A549 (cell line): Measurements from ENCODE around the gene GIGYF1. TPM values are rescaled to one million over a fixed set of nuclear protein-coding genes. Genes with fewer than 3 reads are reported as not detected.

ENCODE experiments used
- ATAC-seq, 2 experiments: fragments of 200-7000 bp in 1 of 2; fragments of >200 bp in 1 of 2; cut with Nextera tagmentation in 1 of 2; cut with Tn5 transposase in 1 of 2; 3 replicates each; pipeline versions ENCODE4 v1.8.0 to v1.9.1; 2018 to 2020; ENCODE audit warnings: mild to moderate bottlenecking in 1 of 2, moderate library complexity in 1 of 2
- CTCF ChIA-PET: fragments of 300-600 bp; sonication (Branson Sonifier 250); formaldehyde crosslinking; extraction: SDS; loops from one replicate; lab custom pipeline; 2021; ENCODE audit warnings: antibody characterized with exemption, inconsistent platforms; lab: Yijun Ruan, JAX
- POLR2A ChIA-PET: fragments of 350-600 bp; formaldehyde crosslinking; extraction: SDS; loops from one replicate; lab custom pipeline; 2021; ENCODE audit warnings: antibody characterized with exemption, inconsistent platforms; lab: Yijun Ruan, JAX
- DNase-seq, 2 experiments: peaks; one replicate each; pipeline versions ENCODE4 v3.0.0 to v3.0.0-alpha.2; 2011 to 2016; ENCODE audit warnings: low read depth in 1 of 2, low spot score in 1 of 2
- FAIRE-seq: peaks from 2 replicates; lab custom pipeline; 2011; peaks lifted over from hg19 to GRCh38; lab: Jason Lieb, UNC
- H3K27ac ChIP-seq, 2 experiments: fragments of >200 bp; sonication (Bioruptor Twin); formaldehyde crosslinking; 3 replicates each; pipeline ENCODE4 v1.5.1; 2016 to 2017
- H3K4me1 ChIP-seq: fragments of >200 bp; sonication (Bioruptor Twin); formaldehyde crosslinking; 3 replicates; pipeline ENCODE4 v1.6.1; 2016
- H3K4me2 ChIP-seq: fragments of >200 bp; sonication (Bioruptor Twin); formaldehyde crosslinking; 3 replicates; pipeline ENCODE4 v1.6.1; 2016
- H3K4me3 ChIP-seq: fragments of >200 bp; sonication (Bioruptor Twin); formaldehyde crosslinking; 3 replicates; pipeline ENCODE4 v1.5.1; 2016
- H3K9me3 ChIP-seq: fragments of >200 bp; sonication (Bioruptor Twin); formaldehyde crosslinking; 3 replicates; pipeline ENCODE4 v1.6.1; 2016
- CBX8 ChIP-seq: fragments of 200-600 bp; sonication (generic); IDR thresholded peaks from 2 replicates; pipeline ENCODE4 v1.6.1; 2016
- CEBPB ChIP-seq, 2 experiments: fragments of >200 bp in 1 of 2; sonication (Bioruptor Twin) in 1 of 2; formaldehyde crosslinking in 1 of 2; IDR thresholded peaks; 2 replicates each; pipeline ENCODE4 v1.6.1; 2012 to 2016
- FOXS1 ChIP-seq: fragments of 250-450 bp; sonication (Bioruptor Pico); IDR thresholded peaks from 2 replicates; pipeline ENCODE4 v1.5.0; 2020; ENCODE audit warnings: mild to moderate bottlenecking, moderate library complexity
- HDAC2 ChIP-seq: fragments of 200-600 bp; sonication (generic); IDR thresholded peaks from 2 replicates; pipeline ENCODE4 v1.6.1; 2016
- HOXA7 ChIP-seq: fragments of 250-450 bp; sonication (Bioruptor Pico); IDR thresholded peaks from 2 replicates; pipeline ENCODE4 v1.5.0; 2020; ENCODE audit warnings: mild to moderate bottlenecking, moderate library complexity
- MAFK ChIP-seq: fragments of 450-650 bp; IDR thresholded peaks from 2 replicates; pipeline ENCODE4 v1.6.1; 2014; ENCODE audit not compliant: partially characterized antibody
- MAZ ChIP-seq: fragments of 150-350 bp; IDR thresholded peaks from 2 replicates; pipeline ENCODE4 v1.6.1; 2014; ENCODE audit warnings: antibody characterized with exemption, low read depth, low read length, borderline replicate concordance
- MYC ChIP-seq: IDR thresholded peaks from 2 replicates; pipeline ENCODE4 v1.6.1; 2012; ENCODE audit warnings: mild to moderate bottlenecking, inconsistent platforms, low read length, improper control_type of control experiment, borderline replicate concordance
- NFE2L2 ChIP-seq: fragments of 150-350 bp; conservative IDR thresholded peaks from 2 replicates; pipeline ENCODE4 v1.6.1; 2014; ENCODE audit warnings: low read length
- NR3C1 ChIP-seq: fragments of >200 bp; sonication (Bioruptor Twin); formaldehyde crosslinking; IDR thresholded peaks from 3 replicates; pipeline ENCODE4 v1.6.1; 2017
- POLR2AphosphoS2 ChIP-seq: conservative IDR thresholded peaks from 2 replicates; pipeline ENCODE4 v1.6.1; 2012; ENCODE audit warnings: low read length, improper control_type of control experiment, inconsistent platforms
- RNF2 ChIP-seq: fragments of 200-600 bp; sonication (generic); IDR thresholded peaks from 2 replicates; pipeline ENCODE4 v1.6.1; 2016; ENCODE audit warnings: low read depth, mild to moderate bottlenecking, antibody characterized with exemption, moderate library complexity, borderline replicate concordance
- SMC3 ChIP-seq: fragments of >200 bp; sonication (Bioruptor Twin); formaldehyde crosslinking; IDR thresholded peaks from 3 replicates; pipeline ENCODE4 v1.6.1; 2018; ENCODE audit warnings: inconsistent platforms
- ZFP36 ChIP-seq: fragments of 450-650 bp; IDR thresholded peaks from 2 replicates; pipeline ENCODE4 v1.6.1; 2014; ENCODE audit warnings: borderline replicate concordance; ENCODE audit not compliant: partially characterized antibody
- ZNF302 ChIP-seq: fragments of 250-450 bp; sonication (Bioruptor Pico); IDR thresholded peaks from 2 replicates; pipeline ENCODE4 v1.9.0; 2021; ENCODE audit warnings: inconsistent platforms, mild to moderate bottlenecking, moderate library complexity
- ZSCAN20 ChIP-seq: fragments of 250-450 bp; sonication (Bioruptor Pico); IDR thresholded peaks from 2 replicates; pipeline ENCODE4 v1.8.0; 2022; ENCODE audit warnings: mild to moderate bottlenecking, moderate library complexity
- WGBS: methylation state at CpG from one replicate; pipeline ENCODE4 v1.1.6; 2017; ENCODE audit errors: missing lambda C conversion rate; 5-methylcytosine and 5-hydroxymethylcytosine counted together
- polyA plus RNA-seq, 4 experiments: library from polyadenylated mRNA; depleted of rRNA in 3 of 4; stranded (reverse); fragments of >200 nt; fragmentation: RNase III in 1 of 4; extraction: RNeasy Plus Mini Kit Qiagen cat#74134 plus additional on column Dnase treatment in 1 of 4; gene quantifications; 2 replicates in 3 of 4; 3 replicates in 1 of 4; pipeline ENCODE4 v1.2.3, GENCODE V29; 2011 to 2017
- TF ChIP-seq, protein P1 (sequence below): fragments of 250-450 bp; sonication (Bioruptor Pico); IDR thresholded peaks from 2 replicates; pipeline ENCODE4 v1.5.0; 2020; ENCODE audit warnings: low read depth, mild to moderate bottlenecking, moderate library complexity
- TF ChIP-seq, protein P2 (sequence below): fragments of 250-450 bp; sonication (Bioruptor Pico); IDR thresholded peaks from 2 replicates; pipeline ENCODE4 v1.5.0; 2021; ENCODE audit warnings: mild to moderate bottlenecking, moderate library complexity, borderline replicate concordance
- TF ChIP-seq, protein P3 (sequence below): fragments of 200-600 bp; sonication (generic); IDR thresholded peaks from 2 replicates; pipeline ENCODE4 v1.6.1; 2016; ENCODE audit warnings: antibody characterized with exemption, mild to moderate bottlenecking, moderate library complexity
- TF ChIP-seq, protein P4 (sequence below): fragments of 450-650 bp; IDR thresholded peaks from 2 replicates; pipeline ENCODE4 v1.6.1; 2014; ENCODE audit warnings: antibody characterized with exemption

Gene GIGYF1
- polyA plus RNA-seq, 2 of the 4 experiments (the other 2 are of a cell fraction): 5.1 to 18.9 TPM

DNA sequence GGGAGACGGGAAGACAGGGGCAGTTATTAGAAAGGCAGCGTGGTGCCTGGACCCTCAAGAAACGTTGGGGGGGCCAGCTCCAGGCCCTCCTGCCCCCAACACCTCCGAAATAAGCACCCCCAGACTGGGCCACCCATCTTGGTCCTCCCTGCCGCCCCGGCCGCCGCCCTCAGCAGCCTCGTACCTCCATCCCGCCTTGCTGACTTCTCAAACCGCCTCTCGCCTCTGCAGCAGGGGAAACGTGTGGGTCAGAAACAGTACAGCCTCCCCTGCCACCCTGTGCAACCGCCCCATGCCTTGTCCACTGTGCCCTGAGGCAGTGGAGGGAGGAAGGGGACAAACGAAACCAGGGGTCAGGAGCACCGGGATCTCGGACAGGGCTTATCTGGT is 7.2 kb downstream of the GIGYF1 start:
- POLR2A ChIA-PET: no interaction called here
- Histone ChIP-seq H3K4me3 (no peak overlapping the region), H3K9me3 (no peaks in the 10 kb centered on the region), H3K4me2 (no peak overlapping the region), H3K27ac (no peak overlapping the region), H3K4me1 (peaks cover 13% of the 10 kb centered on the region)
- ATAC-seq (no peak), FAIRE-seq (no peak), DNase-seq (no peak)
- WGBS: 87% methylated on average over 17 of the region's 17 CpGs
- no peak for TF ChIP-seq NR3C1
- no peak for TF ChIP-seq HOXA7 (CRISPR knock-in tag)
- no peak for TF ChIP-seq MYC
- TF ChIP-seq FOXS1: no peak
- no peak for TF ChIP-seq ZSCAN20 (CRISPR knock-in tag)
- CTCF ChIA-PET: interaction anchor here (1.1 to 7.0 kb wide), 2 partner anchors 10 to 14 kb away, joined by 4 to 72 read pairs; no protein-coding TSS in a partner anchor

DNA sequence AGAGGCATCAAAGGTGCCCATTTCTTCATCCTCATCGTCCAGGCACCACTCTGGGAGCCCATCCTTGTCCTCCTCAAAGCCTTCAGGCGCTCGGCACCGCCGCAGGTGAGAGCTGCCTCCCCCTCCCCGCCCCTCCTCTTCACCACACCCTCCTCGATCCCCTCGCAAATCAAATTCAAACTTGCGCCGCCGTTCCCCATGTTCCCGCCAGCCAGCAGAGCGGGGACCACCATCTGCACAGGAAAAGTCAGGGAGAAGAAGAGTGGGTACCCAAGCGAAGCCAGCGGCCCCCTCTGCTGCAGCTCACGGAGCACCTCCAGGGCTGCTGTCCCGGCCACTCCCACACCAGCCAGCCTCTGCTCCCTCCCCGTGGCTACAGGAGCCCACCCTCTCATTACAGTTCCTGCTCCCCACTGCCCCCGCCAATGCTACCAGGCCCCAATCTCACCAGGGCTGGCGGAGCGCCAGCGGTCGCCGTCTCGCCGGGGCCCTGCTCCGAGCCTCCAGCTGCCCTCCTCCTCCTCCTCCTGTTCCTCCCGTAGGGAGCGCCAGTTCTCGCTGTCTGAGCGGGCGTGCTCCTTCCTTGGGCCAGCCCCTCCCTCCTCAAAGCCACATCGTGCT is 7.7 kb downstream of the GIGYF1 start:
- no peak for ATAC-seq
- ChIA-PET POLR2A (no interaction called here), CTCF (interaction anchor here (1.1 to 1.5 kb wide), 2 partner anchors 13 to 218 kb away, joined by 4 to 5 read pairs; no protein-coding TSS in a partner anchor)
- H3K4me1 ChIP-seq: peaks cover 10% of the 10 kb centered on the region
- no peak for DNase-seq
- no peak overlapping the region for H3K4me3 ChIP-seq
- H3K27ac ChIP-seq: no peak overlapping the region
- no peak for FAIRE-seq
- H3K4me2 ChIP-seq: no peak overlapping the region
- TF ChIP-seq, protein P1, sequence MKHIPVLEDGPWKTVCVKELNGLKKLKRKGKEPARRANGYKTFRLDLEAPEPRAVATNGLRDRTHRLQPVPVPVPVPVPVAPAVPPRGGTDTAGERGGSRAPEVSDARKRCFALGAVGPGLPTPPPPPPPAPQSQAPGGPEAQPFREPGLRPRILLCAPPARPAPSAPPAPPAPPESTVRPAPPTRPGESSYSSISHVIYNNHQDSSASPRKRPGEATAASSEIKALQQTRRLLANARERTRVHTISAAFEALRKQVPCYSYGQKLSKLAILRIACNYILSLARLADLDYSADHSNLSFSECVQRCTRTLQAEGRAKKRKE: no peak
- TF ChIP-seq SMC3: no peak
- no peak for TF ChIP-seq NFE2L2
- TF ChIP-seq FOXS1: no peak
- no peak for TF ChIP-seq CBX8
- H3K9me3 ChIP-seq: no peaks in the 10 kb centered on the region
- 92% methylated on average over 28 of the region's 33 CpGs for WGBS

DNA sequence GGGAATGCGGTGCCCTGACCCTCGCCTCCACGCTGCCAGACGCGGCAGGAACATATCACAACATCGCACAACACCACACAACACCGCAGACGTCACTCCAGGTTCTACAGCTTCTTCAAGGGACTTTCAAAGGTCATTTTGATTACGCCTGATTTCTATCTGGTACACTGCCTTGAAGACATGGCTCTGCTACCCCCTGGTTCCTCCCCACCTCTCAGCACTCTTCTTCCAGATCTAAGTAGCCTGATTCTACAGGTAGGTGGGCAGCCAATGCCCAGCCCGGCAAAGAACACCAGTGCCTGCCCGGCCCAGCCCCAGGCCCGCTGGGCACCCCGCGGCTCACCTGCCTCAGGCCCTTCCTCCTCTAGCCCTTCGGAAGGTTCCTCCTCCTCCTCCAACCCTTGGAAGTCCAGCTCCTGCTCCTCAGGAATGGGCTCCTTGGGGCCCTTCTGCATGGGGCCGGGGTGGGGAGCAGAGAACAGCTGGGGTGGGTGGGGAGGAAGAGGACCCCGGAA is 8.4 kb downstream of the GIGYF1 start:
- no peak for FAIRE-seq
- no peak for DNase-seq
- H3K4me1 ChIP-seq: peaks cover 8% of the 10 kb centered on the region; the same call in 2 of the 3 replicates
- H3K4me3 ChIP-seq: no peak overlapping the region
- H3K27ac ChIP-seq: no peak overlapping the region
- POLR2A ChIA-PET: no interaction called here
- TF ChIP-seq MAFK: no peak
- TF ChIP-seq, protein P2, sequence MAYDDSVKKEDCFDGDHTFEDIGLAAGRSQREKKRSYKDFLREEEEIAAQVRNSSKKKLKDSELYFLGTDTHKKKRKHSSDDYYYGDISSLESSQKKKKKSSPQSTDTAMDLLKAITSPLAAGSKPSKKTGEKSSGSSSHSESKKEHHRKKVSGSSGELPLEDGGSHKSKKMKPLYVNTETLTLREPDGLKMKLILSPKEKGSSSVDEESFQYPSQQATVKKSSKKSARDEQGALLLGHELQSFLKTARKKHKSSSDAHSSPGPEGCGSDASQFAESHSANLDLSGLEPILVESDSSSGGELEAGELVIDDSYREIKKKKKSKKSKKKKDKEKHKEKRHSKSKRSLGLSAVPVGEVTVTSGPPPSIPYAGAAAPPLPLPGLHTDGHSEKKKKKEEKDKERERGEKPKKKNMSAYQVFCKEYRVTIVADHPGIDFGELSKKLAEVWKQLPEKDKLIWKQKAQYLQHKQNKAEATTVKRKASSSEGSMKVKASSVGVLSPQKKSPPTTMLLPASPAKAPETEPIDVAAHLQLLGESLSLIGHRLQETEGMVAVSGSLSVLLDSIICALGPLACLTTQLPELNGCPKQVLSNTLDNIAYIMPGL: no peak
- H3K4me2 ChIP-seq: no peak overlapping the region
- no peak for ATAC-seq
- 85% methylated on average over 10 of the region's 17 CpGs for WGBS
- no peaks in the 10 kb centered on the region for H3K9me3 ChIP-seq
- CTCF ChIA-PET: interaction anchor here (0.8 to 4.1 kb wide), 7 partner anchors 7 to 217 kb away, joined by 3 to 54 read pairs (median 5); partner anchors contain the start of gene GIGYF1

DNA sequence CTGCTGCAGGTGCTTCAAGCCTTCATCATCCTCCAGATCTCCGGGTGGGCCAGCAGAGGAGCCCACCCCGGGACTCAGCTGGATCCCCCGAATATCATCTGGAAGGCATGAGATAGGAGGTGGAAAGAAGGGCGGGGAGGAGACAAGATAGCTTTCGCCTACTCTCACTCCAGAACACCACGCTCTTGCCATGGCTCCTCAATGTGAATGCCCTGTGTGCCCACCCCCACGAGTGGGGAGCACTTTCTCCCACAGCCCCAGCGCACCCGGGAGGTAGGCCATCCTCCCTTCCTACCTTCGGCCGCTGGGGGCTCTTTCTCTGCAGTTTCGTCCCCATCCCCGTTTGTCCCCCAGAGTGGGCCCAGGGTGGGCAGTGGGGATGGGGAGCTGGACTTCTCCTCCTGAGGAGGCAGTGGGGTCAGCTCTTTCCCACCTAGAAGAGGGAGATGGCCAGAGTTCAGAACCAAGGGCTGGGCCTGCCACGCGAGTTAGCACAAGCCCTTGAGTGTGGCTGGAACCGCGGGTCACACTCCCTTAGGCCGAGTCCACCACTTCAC is 8.9 kb downstream of the GIGYF1 start:
- Histone ChIP-seq H3K4me3 (no peak overlapping the region), H3K4me1 (peaks cover 14% of the 10 kb centered on the region; the same call in 2 of the 3 replicates), H3K27ac (no peak overlapping the region), H3K9me3 (no peaks in the 10 kb centered on the region), H3K4me2 (no peak overlapping the region)
- ChIA-PET CTCF (interaction anchor here (0.8 to 4.1 kb wide), 6 partner anchors 8 to 216 kb away, joined by 3 to 54 read pairs (median 6); partner anchors contain the start of gene GIGYF1), POLR2A (no interaction called here)
- FAIRE-seq (no peak), ATAC-seq (no peak), DNase-seq (no peak)
- WGBS: 91% methylated on average over 17 of the region's 18 CpGs
- TF ChIP-seq, protein P3, sequence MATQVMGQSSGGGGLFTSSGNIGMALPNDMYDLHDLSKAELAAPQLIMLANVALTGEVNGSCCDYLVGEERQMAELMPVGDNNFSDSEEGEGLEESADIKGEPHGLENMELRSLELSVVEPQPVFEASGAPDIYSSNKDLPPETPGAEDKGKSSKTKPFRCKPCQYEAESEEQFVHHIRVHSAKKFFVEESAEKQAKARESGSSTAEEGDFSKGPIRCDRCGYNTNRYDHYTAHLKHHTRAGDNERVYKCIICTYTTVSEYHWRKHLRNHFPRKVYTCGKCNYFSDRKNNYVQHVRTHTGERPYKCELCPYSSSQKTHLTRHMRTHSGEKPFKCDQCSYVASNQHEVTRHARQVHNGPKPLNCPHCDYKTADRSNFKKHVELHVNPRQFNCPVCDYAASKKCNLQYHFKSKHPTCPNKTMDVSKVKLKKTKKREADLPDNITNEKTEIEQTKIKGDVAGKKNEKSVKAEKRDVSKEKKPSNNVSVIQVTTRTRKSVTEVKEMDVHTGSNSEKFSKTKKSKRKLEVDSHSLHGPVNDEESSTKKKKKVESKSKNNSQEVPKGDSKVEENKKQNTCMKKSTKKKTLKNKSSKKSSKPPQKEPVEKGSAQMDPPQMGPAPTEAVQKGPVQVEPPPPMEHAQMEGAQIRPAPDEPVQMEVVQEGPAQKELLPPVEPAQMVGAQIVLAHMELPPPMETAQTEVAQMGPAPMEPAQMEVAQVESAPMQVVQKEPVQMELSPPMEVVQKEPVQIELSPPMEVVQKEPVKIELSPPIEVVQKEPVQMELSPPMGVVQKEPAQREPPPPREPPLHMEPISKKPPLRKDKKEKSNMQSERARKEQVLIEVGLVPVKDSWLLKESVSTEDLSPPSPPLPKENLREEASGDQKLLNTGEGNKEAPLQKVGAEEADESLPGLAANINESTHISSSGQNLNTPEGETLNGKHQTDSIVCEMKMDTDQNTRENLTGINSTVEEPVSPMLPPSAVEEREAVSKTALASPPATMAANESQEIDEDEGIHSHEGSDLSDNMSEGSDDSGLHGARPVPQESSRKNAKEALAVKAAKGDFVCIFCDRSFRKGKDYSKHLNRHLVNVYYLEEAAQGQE: no peak
- no peak for TF ChIP-seq ZSCAN20 (CRISPR knock-in tag)
- TF ChIP-seq ZNF302 (CRISPR knock-in tag): no peak
- no peak for TF ChIP-seq POLR2AphosphoS2
- no peak for TF ChIP-seq RNF2
- TF ChIP-seq ZFP36: no peak
- TF ChIP-seq HDAC2: no peak
- TF ChIP-seq MAZ: no peak
- no peak for TF ChIP-seq CEBPB (IDR thresholded peaks at IDR 0.05)
- no peak for TF ChIP-seq NR3C1
- TF ChIP-seq, protein P4, sequence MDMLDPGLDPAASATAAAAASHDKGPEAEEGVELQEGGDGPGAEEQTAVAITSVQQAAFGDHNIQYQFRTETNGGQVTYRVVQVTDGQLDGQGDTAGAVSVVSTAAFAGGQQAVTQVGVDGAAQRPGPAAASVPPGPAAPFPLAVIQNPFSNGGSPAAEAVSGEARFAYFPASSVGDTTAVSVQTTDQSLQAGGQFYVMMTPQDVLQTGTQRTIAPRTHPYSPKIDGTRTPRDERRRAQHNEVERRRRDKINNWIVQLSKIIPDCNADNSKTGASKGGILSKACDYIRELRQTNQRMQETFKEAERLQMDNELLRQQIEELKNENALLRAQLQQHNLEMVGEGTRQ: no peak
- TF ChIP-seq MAFK: no peak
